IgD-negative memory B cell (primary cell): Measurements from ENCODE around the gene DDAH1. TPM values are rescaled to one million over a fixed set of nuclear protein-coding genes. Genes with fewer than 3 reads are reported as not detected.
"Not testable (repeated sequence)": the region's sequence is repeated elsewhere in the genome, so short reads cannot be mapped to it uniquely, and the experiment has no call there.

ENCODE experiments used
- H3K27ac Mint-ChIP-seq, 3 donors: one replicate each; pipeline ENCODE4 v1.8.0; 2020 to 2022; ENCODE audit warnings: mild to moderate bottlenecking in 3 of 3, mixed read lengths in 3 of 3, moderate library complexity in 1 of 3
- H3K27me3 Mint-ChIP-seq: one replicate; pipeline ENCODE4 v1.8.0; 2021; ENCODE audit warnings: mixed read lengths
- H3K36me3 Mint-ChIP-seq: one replicate; pipeline ENCODE4 v1.8.0; 2020; ENCODE audit warnings: mild to moderate bottlenecking, mixed read lengths
- H3K4me1 Mint-ChIP-seq, 3 donors: one replicate each; pipeline ENCODE4 v1.8.0; 2020 to 2022; ENCODE audit warnings: mixed read lengths in 3 of 3, mild to moderate bottlenecking in 1 of 3
- H3K4me3 Mint-ChIP-seq, 4 donors: one replicate each; pipeline ENCODE4 v1.8.0; 2020 to 2022; ENCODE audit warnings: mild to moderate bottlenecking in 4 of 4, mixed read lengths in 4 of 4, moderate library complexity in 3 of 4
- H3K9me3 Mint-ChIP-seq, 3 donors: one replicate each; pipeline ENCODE4 v1.8.0; 2020 to 2021; ENCODE audit warnings: mixed read lengths in 3 of 3, mild to moderate bottlenecking in 1 of 3
- polyA plus RNA-seq: library from polyadenylated mRNA; unstranded; fragments of 300-500 nt; fragmentation: Illumina TruSeq; gene quantifications from one replicate; pipeline ENCODE4 v1.2.3, GENCODE V29; 2021

The DDAH1 gene
- polyA plus RNA-seq, 1 donor from 2014 or later: 0.19 TPM

DNA sequence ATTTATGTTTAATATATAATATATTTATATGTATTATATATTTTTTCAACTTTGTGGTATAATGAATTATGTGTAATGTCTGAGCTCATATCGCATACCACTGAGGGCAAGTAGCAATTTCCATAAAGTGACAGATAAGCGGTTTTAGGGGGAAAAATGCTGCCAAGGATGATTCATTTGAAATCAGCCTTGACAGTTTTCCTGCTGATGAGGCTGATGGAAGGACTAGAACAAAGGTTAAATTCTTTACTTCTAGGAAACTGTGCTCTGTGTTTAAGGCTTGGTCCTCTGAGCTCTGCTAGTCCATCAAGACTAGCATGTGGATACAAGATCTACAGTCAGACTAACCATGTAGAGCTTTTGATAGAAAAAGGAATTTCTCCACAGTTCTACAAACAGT is 19.3 kb upstream of the DDAH1 start:
- Mint-ChIP-seq H3K4me1 (no peaks in the 10 kb centered on the region), H3K4me3 (no peak overlapping the region), H3K27me3 (peaks cover 1% of the 10 kb centered on the region), H3K27ac (no peak overlapping the region), H3K9me3 (peaks cover 0 to 1% (median 0%) of the 10 kb centered on the region in 3 donors), H3K36me3 (no peaks in the 10 kb centered on the region)

DNA sequence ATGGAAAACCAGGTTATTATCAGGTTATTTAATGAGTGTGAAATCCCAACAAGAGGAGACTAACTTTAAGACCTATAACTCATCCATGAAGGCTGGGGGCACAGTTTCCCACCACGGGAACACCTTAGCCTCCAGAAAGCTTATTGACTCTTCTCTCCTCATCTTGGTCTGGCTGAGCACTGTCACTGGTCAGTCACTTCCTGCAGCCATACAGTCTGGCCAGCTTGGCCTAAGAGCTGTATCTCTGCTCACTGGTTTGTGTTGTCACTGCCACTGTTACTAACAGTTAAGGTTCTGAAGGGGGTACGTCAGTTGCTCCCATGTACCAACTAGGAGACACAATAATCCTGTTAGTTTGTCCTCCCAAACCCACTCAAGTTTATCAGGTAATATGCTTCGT is 16.7 kb upstream of the DDAH1 start:
- peaks cover 1% of the 10 kb centered on the region for H3K27me3 Mint-ChIP-seq
- peaks cover 3% of the 10 kb centered on the region for H3K36me3 Mint-ChIP-seq
- peaks cover 0 to 1% (median 0%) of the 10 kb centered on the region in 3 donors for H3K9me3 Mint-ChIP-seq
- H3K27ac Mint-ChIP-seq: no peak overlapping the region
- no peak overlapping the region for H3K4me3 Mint-ChIP-seq
- peaks cover 0 to 2% (median 0%) of the 10 kb centered on the region in 3 donors for H3K4me1 Mint-ChIP-seq

DNA sequence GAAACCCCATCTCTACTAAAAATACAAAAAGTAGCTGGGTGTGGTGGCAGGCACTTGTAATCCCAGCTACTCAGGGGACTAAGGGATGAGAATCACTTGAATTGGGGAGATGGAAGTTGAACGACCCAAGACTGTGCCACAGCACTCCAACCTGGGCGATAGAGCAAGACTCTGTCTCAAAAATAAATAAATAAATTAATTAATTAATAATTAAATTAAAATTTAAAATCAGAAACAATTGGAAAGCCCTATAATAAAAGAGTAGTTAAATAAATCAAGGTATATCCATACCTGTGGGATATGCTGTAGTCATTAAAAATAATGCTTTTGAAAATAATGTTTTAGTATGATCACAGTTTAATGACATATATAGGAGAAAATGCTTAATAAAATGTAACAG is 15.6 kb upstream of the DDAH1 start:
- H3K36me3 Mint-ChIP-seq: peaks cover 3% of the 10 kb centered on the region
- peaks cover 0 to 2% (median 0%) of the 10 kb centered on the region in 3 donors for H3K4me1 Mint-ChIP-seq
- peaks cover 1% of the 10 kb centered on the region for H3K27me3 Mint-ChIP-seq
- no peak overlapping the region for H3K27ac Mint-ChIP-seq
- H3K4me3 Mint-ChIP-seq: no peak overlapping the region
- H3K9me3 Mint-ChIP-seq: no peaks in the 10 kb centered on the region

DNA sequence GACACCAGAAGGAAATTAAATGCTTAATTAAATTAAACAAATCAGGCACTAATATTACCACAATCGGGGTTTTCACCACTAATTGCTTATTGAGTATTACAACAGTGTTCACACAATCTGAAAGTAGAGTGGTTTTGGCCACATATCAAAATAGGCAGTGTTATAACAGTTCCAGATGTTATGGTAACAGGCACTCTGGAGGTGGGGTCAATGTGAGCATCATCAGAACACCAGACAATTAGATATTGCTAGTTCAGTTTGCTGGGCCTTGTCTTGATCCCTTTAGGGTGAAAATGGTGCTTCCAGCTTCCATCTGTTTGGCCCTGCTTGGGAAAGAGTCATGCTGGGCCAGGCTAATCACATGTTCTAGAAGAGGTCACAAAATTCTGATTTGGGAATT is 14.5 kb upstream of the DDAH1 start:
- peaks cover 3% of the 10 kb centered on the region for H3K36me3 Mint-ChIP-seq

DNA sequence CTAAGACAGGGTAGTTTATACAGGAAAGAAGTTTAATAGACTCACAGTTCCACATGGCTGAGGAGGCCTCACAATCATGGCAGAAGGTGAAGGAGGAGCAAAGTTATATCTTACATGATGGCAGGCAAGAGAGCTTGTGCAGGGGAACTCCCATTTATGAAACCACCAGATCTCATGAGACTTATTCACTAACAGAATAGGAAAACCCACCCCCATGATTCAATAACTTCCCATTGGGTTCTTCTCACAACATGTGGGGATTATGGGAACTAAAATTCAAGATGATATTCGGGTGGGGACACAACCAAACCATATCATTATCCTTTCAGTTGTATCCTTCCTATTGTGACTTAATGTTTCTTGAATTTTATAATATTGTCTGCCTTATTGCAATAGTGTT is 13.4 kb upstream of the DDAH1 start:
- peaks cover 3% of the 10 kb centered on the region for H3K27me3 Mint-ChIP-seq
- H3K36me3 Mint-ChIP-seq: peaks cover 6% of the 10 kb centered on the region
- peaks cover 0 to 2% (median 0%) of the 10 kb centered on the region in 3 donors for H3K4me1 Mint-ChIP-seq
- H3K27ac Mint-ChIP-seq: no peak overlapping the region
- no peak overlapping the region for H3K4me3 Mint-ChIP-seq
- H3K9me3 Mint-ChIP-seq: no peaks in the 10 kb centered on the region

More for the DNA sequence above, 14.5 kb upstream of the DDAH1 start:
- Mint-ChIP-seq H3K4me1 (peaks cover 0 to 2% (median 0%) of the 10 kb centered on the region in 3 donors), H3K4me3 (no peak overlapping the region), H3K27me3 (peaks cover 1% of the 10 kb centered on the region), H3K9me3 (no peaks in the 10 kb centered on the region), H3K27ac (no peak overlapping the region)

DNA sequence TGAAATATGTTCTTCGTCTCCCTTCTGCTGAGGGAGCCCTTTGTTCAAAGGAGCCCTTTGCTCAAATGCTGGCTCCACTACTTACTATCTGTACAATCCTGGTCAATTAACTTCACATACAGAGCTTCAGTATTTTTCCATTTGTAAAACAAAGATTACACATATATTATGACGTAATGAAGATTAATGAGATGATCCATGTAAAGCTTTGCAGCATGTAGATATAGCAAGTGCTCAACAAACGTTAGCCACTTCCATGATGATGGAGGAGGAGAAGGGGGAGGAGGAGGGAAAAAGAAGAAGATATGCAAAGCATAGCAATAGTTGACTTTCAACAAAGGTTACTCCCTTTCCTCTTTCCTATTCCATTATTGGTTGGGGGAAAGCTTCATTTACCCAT is 10.1 kb upstream of the DDAH1 start:
- no peak overlapping the region for H3K4me3 Mint-ChIP-seq

DNA sequence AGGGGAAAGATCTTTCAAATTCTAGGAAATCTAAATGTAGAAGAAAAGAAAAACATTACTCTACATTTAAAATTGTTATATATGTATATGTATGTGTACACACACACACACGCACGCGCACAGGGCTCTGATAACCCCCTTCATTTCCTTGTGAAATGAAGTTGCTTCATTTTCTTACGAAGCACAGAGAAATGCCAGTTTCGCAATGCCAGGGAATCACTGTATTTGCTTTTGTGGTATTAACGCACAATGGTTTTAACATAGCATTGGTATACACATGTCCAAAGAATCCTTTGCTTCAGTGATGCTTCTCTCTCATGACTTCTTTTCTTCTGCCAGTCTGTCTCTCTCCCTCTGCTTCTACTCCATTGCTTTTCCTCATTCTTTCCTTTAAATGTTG is 8.4 kb upstream of the DDAH1 start:
- H3K9me3 Mint-ChIP-seq: peaks cover 0 to 5% (median 3%) of the 10 kb centered on the region in 3 donors
- no peak overlapping the region for H3K27ac Mint-ChIP-seq
- H3K27me3 Mint-ChIP-seq: peaks cover 7% of the 10 kb centered on the region
- peaks cover 0 to 2% (median 0%) of the 10 kb centered on the region in 3 donors for H3K4me1 Mint-ChIP-seq
- H3K36me3 Mint-ChIP-seq: peaks cover 6% of the 10 kb centered on the region
- H3K4me3 Mint-ChIP-seq: no peak overlapping the region

More for the DNA sequence above, 10.1 kb upstream of the DDAH1 start:
- Mint-ChIP-seq H3K27ac (no peak overlapping the region), H3K36me3 (peaks cover 6% of the 10 kb centered on the region), H3K27me3 (peaks cover 2% of the 10 kb centered on the region), H3K4me1 (peaks cover 0 to 2% (median 0%) of the 10 kb centered on the region in 3 donors), H3K9me3 (peaks cover 0 to 3% (median 0%) of the 10 kb centered on the region in 3 donors)

DNA sequence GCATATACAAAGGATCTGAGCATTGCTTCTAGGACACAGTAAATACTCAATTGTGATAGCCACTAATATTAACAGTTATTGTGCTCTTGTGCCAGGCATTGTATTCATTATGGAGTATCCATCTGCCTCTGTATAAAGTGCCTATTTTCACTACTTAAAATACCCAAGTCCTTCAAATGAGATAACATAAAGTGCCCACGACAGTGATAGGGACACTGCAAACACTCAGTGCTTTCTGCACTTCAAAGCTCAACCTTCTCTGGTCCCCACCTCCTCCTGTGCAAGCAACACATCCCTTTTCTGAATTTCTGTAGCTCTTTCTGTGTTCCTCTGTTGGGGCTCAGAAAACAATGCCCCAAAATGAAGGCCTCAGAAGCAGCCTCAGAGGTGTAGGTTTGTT is 6.6 kb upstream of the DDAH1 start:
- no peak overlapping the region for H3K4me3 Mint-ChIP-seq
- peaks cover 3% of the 10 kb centered on the region for H3K36me3 Mint-ChIP-seq
- no peak overlapping the region for H3K27ac Mint-ChIP-seq
- H3K9me3 Mint-ChIP-seq: peaks cover 2 to 5% (median 3%) of the 10 kb centered on the region in 3 donors
- H3K4me1 Mint-ChIP-seq: no peaks in the 10 kb centered on the region
- peaks cover 10% of the 10 kb centered on the region for H3K27me3 Mint-ChIP-seq

DNA sequence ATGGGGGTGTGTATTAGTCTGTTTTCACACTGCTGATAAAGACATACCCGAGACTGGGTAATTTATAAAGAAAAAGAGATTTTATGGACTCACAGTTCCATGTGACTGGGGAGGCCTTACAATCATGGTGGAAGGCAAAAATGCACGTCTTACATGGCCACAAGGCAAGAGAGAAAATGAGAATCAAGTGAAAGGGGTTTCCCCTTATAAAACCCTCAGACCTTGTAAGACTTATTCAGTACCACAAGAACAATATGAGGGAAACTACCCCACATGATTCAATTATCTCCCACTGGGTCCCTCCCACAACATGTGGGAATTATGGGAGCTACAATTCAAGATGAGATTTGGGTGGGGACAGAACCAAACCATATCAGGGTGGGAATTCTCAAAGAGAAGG is 5.2 kb upstream of the DDAH1 start:
- not testable (repeated sequence) for H3K27ac Mint-ChIP-seq, H3K4me1 Mint-ChIP-seq, H3K9me3 Mint-ChIP-seq, H3K36me3 Mint-ChIP-seq, H3K4me3 Mint-ChIP-seq
- H3K27me3 Mint-ChIP-seq: peaks cover 19% of the 10 kb centered on the region

DNA sequence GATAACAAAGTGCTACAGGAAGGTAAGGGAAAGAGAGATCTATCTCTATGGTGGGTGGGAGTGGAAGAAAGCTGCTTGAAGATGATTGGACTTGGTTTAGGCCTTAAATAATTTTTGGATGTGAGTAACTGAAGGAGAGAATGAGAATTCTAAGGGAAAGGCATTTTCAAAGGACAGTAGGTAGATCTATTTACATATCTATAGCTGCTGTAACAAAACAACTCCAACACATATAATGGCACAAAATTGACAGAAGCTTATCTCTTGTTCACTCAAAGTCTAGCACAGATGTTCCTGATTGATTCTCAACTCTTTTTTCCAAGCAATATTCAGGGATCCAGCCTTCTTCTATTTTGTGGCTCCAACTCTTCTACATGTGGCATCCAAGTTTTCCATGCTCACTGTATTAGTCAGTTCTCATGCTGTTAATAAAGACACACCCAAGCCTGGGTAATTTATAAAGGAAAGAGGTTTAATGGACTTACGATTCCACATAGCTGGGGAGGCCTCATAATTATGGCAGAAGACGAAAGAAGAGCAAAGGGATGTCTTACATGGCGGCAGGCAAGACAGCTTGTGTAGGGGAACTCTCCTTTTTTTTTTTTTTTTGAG is 3.1 kb upstream of the DDAH1 start:
- no peaks in the 10 kb centered on the region for H3K36me3 Mint-ChIP-seq
- no peak overlapping the region for H3K27ac Mint-ChIP-seq
- no peak overlapping the region for H3K4me3 Mint-ChIP-seq
- peaks cover 2 to 5% (median 3%) of the 10 kb centered on the region in 3 donors for H3K9me3 Mint-ChIP-seq
- H3K4me1 Mint-ChIP-seq: peaks cover 0 to 6% (median 5%) of the 10 kb centered on the region in 3 donors
- peaks cover 33% of the 10 kb centered on the region for H3K27me3 Mint-ChIP-seq

DNA sequence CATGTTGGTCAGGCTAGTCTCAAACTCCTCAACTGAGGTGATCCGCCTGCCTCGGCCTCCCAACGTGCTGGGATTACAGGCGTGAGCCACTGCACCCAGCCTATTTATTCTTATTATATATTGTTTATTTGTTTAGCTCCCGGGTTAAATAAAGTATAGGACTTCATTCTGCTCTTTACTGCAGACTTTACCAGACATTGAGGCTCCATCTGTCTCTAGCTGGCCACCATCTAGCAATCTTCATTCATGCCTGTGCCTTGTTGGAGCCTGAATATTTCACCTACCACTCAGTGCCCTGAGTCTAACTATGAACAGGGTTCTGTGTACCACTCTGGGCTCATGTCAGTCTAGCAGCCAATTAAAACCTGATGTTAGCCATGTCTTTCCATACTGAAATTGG is 2.1 kb upstream of the DDAH1 start:
- H3K36me3 Mint-ChIP-seq: no peaks in the 10 kb centered on the region
- peaks cover 42% of the 10 kb centered on the region for H3K27me3 Mint-ChIP-seq
- H3K9me3 Mint-ChIP-seq: peaks cover 2 to 5% (median 3%) of the 10 kb centered on the region in 3 donors
- peaks cover 0 to 6% (median 5%) of the 10 kb centered on the region in 3 donors for H3K4me1 Mint-ChIP-seq
- no peak overlapping the region for H3K27ac Mint-ChIP-seq
- no peak overlapping the region for H3K4me3 Mint-ChIP-seq

DNA sequence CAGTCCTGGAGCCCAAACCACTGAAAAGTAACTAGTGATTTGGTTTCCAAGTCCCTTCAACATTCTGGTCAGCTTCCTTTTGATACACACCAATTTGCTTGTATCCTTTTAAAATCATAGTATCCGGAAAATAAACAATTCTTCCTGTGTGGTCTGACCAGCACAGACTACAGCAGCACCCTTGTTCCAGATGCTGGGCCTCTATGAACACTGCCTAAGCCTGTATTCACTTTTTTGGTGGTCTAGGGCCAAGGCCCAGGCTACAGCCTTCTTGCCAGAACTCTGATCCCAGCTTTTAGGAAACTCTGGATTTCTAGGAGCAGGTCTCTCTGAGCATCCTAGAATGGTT is 801 bp upstream of the DDAH1 start:
- Mint-ChIP-seq H3K27ac (peak overlapping the region in 1 of 3 donors; percentile 11), H3K36me3 (peaks cover 2% of the 10 kb centered on the region), H3K4me1 (peaks cover 0 to 6% (median 5%) of the 10 kb centered on the region in 3 donors), H3K9me3 (peaks cover 2 to 5% (median 3%) of the 10 kb centered on the region in 3 donors), H3K4me3 (peak overlapping the region; percentile 29 to 88 (median 70)), H3K27me3 (peaks cover 42% of the 10 kb centered on the region)

DNA sequence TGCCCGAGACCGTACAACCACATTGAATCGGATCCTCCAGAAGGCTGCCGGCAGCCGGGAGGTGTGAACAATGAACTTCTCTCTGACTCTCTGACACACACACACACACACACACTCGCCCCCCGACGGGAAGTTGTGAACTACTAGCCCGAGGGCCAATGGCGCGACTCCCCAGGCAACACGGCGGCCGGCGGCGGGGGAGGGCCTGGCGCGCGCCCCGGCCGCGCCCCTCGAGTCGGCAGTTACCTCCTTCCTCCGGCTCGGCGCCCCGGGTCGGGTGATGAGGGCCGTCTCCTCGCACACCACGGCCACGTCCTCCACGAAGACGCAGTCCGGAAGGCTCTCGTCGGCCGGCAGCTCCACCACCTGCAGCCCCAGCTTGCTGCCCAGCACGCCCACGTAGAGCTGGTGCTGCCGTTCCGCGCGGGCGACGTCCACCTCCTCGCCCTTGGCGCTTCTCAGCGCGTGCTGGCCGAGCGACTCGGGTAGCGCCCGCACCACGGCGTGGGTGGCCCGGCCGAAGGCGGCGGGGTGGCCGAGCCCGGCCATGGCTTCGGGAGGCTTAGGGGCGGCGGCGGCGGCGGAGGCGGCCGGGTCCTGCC is 361 bp downstream of the DDAH1 start:
- Mint-ChIP-seq H3K4me1 (peaks cover 0 to 6% (median 5%) of the 10 kb centered on the region in 3 donors), H3K4me3 (peak overlapping the region; percentile 33 to 84 (median 80)), H3K9me3 (peaks cover 0 to 3% (median 2%) of the 10 kb centered on the region in 3 donors), H3K27me3 (peaks cover 39% of the 10 kb centered on the region), H3K36me3 (peaks cover 2% of the 10 kb centered on the region), H3K27ac (no peak overlapping the region)

DNA sequence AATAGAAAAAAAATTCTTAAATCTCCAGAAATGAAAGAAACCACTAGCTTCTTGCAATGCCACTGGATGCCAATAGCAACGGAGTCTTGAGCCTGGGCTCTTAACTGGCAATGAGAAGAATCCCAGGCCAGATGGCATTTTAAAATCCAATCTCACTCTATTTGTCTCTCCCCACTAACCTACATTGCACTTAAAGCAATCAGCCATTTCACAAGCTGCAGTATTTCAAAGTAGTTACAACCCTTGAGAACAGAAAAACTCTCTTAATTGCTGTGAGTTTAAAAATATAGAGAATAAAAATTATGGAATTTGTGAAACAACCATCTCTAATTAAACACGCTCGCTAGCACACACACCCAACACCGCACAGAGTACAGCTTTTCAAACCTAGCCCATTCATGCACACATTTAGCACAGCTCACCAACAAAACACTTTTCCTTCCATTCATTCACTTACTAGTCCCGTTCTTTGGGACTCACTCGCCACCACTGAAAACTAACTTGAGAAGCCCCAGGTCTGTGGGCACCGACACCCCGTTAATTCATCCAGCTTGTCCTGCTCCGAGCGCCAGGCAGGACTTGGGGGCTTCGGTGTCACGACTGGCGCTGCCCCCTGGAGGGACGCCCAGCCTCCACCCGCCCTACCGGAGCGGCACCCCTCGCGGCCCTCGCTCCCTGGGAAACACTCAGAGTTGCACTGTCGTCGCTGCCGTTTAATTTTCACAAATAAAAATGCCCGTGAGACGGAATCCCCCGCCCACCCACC is 1.0 kb downstream of the DDAH1 start:
- Mint-ChIP-seq H3K27me3 (peaks cover 39% of the 10 kb centered on the region), H3K27ac (no peak overlapping the region), H3K9me3 (peaks cover 0 to 3% (median 2%) of the 10 kb centered on the region in 3 donors), H3K4me3 (peak overlapping the region; percentile 33 to 84 (median 80)), H3K36me3 (peaks cover 2% of the 10 kb centered on the region), H3K4me1 (peaks cover 0 to 6% (median 5%) of the 10 kb centered on the region in 3 donors)

DNA sequence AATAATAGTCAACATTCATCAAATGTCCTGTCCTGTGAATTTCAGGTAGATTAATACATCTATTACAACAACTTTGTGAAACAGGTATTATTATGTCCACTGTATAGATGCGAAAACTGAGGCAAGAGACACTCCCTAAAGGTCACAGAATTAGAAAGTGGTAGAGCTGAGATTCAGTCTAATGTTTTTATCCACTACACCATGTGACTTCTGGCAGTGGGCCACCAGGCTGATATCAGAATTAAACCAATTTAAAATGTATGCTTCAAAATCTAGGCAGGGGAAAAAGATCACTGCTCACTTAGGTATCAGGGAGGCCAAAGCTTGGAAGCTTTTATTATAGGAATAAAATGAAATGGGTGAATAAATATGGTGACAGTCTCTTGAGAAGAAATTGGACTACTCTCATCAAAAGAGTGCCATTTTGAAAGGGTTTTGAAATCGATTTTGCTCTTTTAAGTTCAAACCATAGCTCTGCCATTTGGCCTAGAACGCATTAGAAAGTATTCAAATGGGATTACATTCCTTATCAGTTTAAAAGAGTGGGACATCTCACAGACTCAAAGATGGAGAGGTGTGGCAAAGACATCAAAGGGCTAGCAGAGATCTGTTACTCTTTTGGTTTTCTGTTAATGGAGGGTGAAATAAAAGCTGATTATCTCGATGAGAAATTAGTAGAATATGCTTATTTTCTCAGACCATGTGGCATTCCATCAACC is 1.9 kb downstream of the DDAH1 start:
- H3K36me3 Mint-ChIP-seq: peaks cover 2% of the 10 kb centered on the region
- H3K4me3 Mint-ChIP-seq: peak overlapping the region in 3 of 4 donors; percentile 30 to 52 (median 50)
- H3K27ac Mint-ChIP-seq: no peak overlapping the region
- H3K9me3 Mint-ChIP-seq: peaks cover 0 to 2% (median 0%) of the 10 kb centered on the region in 3 donors
- peaks cover 0 to 6% (median 5%) of the 10 kb centered on the region in 3 donors for H3K4me1 Mint-ChIP-seq
- H3K27me3 Mint-ChIP-seq: peaks cover 37% of the 10 kb centered on the region
